Muscle of leg (tissue), 11 donors: ENCODE results near the gene SLC25A24. TPM values are rescaled to one million over a fixed set of nuclear protein-coding genes. Genes with fewer than 3 reads are reported as not detected.

ENCODE experiments used
- DNase-seq: peaks from one replicate; pipeline ENCODE4 v3.0.0; 2013
- H3K27ac ChIP-seq: one replicate; pipeline ENCODE4 v1.5.1; 2013; ENCODE audit warnings: mild to moderate bottlenecking, low read length, control low read depth
- H3K27me3 ChIP-seq: one replicate; pipeline ENCODE4 v1.6.1; 2013; ENCODE audit warnings: low read length; ENCODE audit not compliant: control insufficient read depth, insufficient read depth
- H3K36me3 ChIP-seq: one replicate; pipeline ENCODE4 v1.6.1; 2013; ENCODE audit warnings: low read length; ENCODE audit not compliant: control insufficient read depth, insufficient read depth
- H3K4me1 ChIP-seq: one replicate; pipeline ENCODE4 v1.6.1; 2013; ENCODE audit warnings: low read length; ENCODE audit not compliant: control insufficient read depth, insufficient read depth
- H3K4me3 ChIP-seq: one replicate; pipeline ENCODE4 v1.5.1; 2013; ENCODE audit warnings: low read length, control low read depth
- H3K9me3 ChIP-seq: replicated peaks from 2 replicates; pipeline ENCODE4 v1.6.1; 2013; ENCODE audit warnings: low read depth, low read length; ENCODE audit not compliant: control insufficient read depth
- WGBS: methylation state at CpG from one replicate; pipeline ENCODE4 v1.1.5; 2013; ENCODE audit warnings: missing lambda C conversion rate; ENCODE audit not compliant: insufficient coverage; 5-methylcytosine and 5-hydroxymethylcytosine counted together
- polyA plus RNA-seq, 8 donors: library from polyadenylated mRNA; unstranded; fragments of 120-200 nt; gene quantifications; one replicate each; pipeline versions ENCODE4 v1.2.1 to v1.2.3, GENCODE V29; 2013; ENCODE audit warnings: inconsistent platforms in 1 of 8, low replicate concordance in 1 of 8; ENCODE audit not compliant: insufficient read length in 8 of 8, insufficient read depth in 1 of 8
- total RNA-seq: library from RNA; stranded (reverse); fragments of 120-200 nt; gene quantifications from one replicate; pipeline ENCODE4 v1.2.4, GENCODE V29; 2013

The SLC25A24 gene
- total and polyA plus RNA-seq, 9 donors = 33.9 to 45.2 (median 38.9) TPM

DNA sequence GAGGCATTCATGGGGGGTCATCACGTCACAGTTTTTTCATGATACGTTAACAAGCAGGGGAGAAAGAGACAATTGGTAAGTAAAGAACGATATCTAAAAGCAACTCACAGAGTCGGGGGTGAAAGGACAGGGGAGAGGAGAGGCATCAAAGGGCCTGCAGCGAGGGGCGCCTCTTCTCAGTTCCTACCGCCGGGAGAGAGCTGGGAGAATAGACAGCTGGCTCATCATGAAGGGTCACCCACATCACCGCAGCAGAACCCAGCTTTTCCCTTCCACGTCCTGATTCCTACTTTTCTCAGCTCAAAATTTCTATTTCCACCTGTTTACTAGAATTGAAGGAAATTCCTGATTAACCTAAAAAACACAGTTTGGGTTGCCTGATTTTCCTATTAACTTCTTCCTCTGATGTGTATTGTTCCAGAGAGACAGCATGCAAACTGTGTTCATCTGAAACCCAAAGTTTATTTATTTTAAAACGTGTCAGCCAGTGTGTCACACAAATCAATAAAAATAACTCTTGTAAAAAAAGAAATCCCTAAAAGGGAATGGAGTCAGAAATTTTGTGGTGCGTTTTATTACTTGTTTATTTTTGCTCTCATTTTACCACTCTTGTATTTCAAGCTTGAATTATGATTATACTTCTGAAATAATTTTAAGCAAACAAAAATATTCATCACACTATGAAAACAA is 75.4 kb downstream of the SLC25A24 start:
- DNase-seq = no peak
- Histone ChIP-seq H3K27ac (no peak overlapping the region), H3K4me1 (peaks cover 12% of the 10 kb centered on the region), H3K36me3 (no peaks in the 10 kb centered on the region), H3K27me3 (peaks cover 6% of the 10 kb centered on the region), H3K4me3 (no peak overlapping the region), H3K9me3 (no peaks in the 10 kb centered on the region)
- WGBS = 62% methylated on average over 4 of the region's 12 CpGs

GRCh38 chr1:108124023-108124422 is 76.1 kb downstream of the SLC25A24 start:
- Histone ChIP-seq H3K4me3 (no peak overlapping the region), H3K27ac (no peak overlapping the region), H3K36me3 (no peaks in the 10 kb centered on the region), H3K27me3 (peaks cover 6% of the 10 kb centered on the region), H3K4me1 (peaks cover 12% of the 10 kb centered on the region), H3K9me3 (no peaks in the 10 kb centered on the region)
- 100% methylated on average over 1 of the region's 1 CpG for WGBS
- no peak for DNase-seq

DNA sequence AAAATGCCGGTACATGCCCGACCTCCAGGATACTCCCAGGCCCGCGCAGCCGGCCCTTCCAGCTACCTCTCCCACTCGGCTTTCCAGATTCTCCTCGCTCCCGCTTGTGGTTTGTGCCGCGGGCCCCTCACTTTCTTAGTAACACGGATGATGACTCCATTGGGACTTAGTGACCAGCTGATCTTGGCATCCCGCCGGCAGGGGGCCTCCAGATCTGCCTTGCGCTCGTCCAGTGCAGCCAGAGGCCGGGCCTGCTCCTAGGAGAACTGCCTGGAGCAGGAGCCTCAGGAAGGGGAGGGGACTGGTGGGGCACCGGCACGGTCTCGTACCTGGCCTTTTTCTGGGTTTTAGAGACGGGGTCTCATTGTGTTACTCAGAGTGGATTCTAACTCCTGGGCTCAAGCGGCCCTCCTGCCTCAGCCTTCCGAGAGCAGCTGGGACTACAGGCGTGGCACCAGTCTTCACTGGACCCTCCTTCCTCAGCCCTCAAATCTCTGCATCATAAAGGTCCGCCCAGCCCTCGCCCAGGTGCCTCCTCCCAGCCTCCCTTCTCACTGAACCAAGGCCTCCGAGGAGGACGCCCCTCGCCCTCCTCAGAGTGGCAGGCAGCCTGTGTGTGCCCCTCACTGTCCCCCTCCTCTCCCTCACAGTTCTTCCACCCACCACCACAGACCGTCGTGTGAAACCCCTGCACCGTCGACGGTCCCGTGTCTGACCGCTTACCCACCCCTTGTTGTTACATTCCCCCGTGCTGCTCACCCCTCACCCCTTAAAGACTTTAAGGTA is 78.6 kb downstream of the SLC25A24 start:
- Histone ChIP-seq H3K27ac (no peak overlapping the region), H3K4me3 (no peak overlapping the region), H3K9me3 (no peaks in the 10 kb centered on the region), H3K27me3 (peaks cover 6% of the 10 kb centered on the region), H3K36me3 (no peaks in the 10 kb centered on the region), H3K4me1 (peaks cover 14% of the 10 kb centered on the region)
- WGBS = 38% methylated on average over 36 of the region's 36 CpGs
- DNase-seq = peak; percentile 42

DNA sequence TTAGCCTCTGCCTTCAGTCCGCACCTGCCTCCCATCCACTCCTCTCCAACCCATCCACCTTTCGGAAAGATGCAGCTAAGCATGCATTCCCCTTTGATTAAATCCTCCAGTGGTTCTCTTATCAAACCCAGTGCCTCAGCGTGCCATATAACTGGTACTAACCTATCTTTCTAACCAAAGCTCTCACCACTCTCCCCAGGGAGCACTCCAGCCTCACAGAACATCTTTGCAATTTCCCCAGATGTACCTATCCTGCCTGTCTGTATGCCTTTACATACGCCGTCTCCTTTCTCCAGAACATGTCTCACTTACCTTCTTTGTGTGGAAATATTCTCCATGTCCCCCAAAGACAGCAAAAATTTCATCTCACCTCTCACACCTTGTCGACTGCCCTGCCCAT is 80.0 kb downstream of the SLC25A24 start:
- Histone ChIP-seq H3K36me3 (no peaks in the 10 kb centered on the region), H3K9me3 (no peaks in the 10 kb centered on the region), H3K27me3 (peaks cover 6% of the 10 kb centered on the region), H3K4me1 (peaks cover 14% of the 10 kb centered on the region), H3K27ac (no peak overlapping the region), H3K4me3 (no peak overlapping the region)
- DNase-seq = no peak
- WGBS = 80% methylated on average over 6 of the region's 6 CpGs

DNA sequence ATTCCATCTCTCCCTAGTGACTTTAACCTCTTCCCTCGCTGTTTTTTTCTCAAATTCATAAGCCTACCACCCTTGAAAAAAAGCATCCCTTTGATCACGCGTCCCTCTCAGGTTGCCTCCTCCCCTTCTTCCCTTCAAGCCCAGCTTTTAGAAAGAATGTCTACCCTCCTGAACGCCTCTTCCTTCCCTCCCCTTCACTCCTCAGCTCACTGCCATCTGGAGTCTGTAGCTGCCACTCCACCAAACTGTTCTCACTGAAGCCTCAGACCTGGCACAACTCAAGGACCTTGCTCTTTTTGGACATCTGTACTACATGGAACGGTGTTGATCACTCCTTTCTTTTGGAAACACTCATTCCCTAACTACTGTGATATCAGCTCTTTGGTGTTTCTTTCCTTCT is 80.6 kb downstream of the SLC25A24 start:
- H3K36me3 ChIP-seq = no peaks in the 10 kb centered on the region
- H3K27me3 ChIP-seq = peaks cover 6% of the 10 kb centered on the region
- H3K4me3 ChIP-seq = no peak overlapping the region
- WGBS = 40% methylated on average over 4 of the region's 5 CpGs
- DNase-seq = no peak
- no peaks in the 10 kb centered on the region for H3K9me3 ChIP-seq
- no peak overlapping the region for H3K27ac ChIP-seq
- peaks cover 14% of the 10 kb centered on the region for H3K4me1 ChIP-seq

GRCh38 chr1:108117945-108118902 is 81.9 kb downstream of the SLC25A24 start:
- Histone ChIP-seq H3K4me1 (peaks cover 12% of the 10 kb centered on the region), H3K4me3 (no peak overlapping the region), H3K27me3 (peaks cover 6% of the 10 kb centered on the region), H3K9me3 (no peaks in the 10 kb centered on the region), H3K36me3 (no peaks in the 10 kb centered on the region), H3K27ac (no peak overlapping the region)
- 100% methylated on average over 3 of the region's 5 CpGs for WGBS
- no peak for DNase-seq

DNA sequence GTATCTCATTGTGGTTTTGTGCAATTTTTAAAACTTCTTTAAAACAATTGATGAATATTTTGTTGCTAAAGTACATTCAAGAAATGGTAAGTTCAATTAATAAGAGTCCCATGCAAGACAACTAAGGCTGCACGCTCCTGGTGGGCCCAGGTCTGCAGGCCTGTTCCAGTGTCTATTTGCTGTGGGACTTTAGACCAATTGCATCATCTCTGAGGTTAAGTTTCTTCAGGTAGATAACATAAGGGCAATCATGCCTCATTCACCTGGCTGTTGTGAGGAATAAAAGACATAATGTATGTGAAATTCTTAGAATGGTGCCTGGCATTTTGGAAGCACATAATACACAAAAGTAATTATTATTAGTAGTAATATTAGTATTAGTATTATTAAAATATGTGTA is 82.9 kb downstream of the SLC25A24 start:
- Histone ChIP-seq H3K4me3 (no peak overlapping the region), H3K36me3 (no peaks in the 10 kb centered on the region), H3K4me1 (peaks cover 11% of the 10 kb centered on the region), H3K27me3 (peaks cover 4% of the 10 kb centered on the region), H3K9me3 (no peaks in the 10 kb centered on the region), H3K27ac (no peak overlapping the region)
- no peak for DNase-seq
- 100% methylated on average over 1 of the region's 1 CpG for WGBS

DNA sequence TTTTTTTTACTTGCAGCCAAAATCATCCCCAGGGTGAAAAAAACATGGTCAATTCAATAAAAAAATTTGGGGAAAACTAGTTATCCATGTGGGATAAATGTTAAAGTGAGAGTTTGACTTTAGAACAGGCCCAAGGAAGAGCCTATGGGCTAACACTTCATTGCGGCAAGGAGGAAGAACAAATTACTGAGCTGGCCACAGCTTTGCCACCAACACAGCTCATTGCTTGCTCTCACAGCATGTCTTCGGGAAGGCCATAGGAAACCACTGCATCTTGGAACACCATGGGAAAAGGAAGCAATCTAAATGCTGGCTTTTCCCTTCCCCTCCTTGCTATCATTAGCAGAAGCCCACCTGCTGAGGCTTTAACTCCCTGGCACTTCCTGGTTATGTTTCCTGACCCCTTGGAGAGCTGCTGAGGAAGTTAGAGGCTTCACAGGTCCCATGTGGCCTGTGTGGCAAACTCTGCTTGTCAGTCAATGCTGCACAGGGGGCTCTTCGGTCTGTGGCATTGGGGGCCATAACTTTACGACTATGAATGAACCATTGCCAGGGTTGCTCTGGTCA is 86.0 kb downstream of the SLC25A24 start:
- H3K9me3 ChIP-seq = no peaks in the 10 kb centered on the region
- H3K4me1 ChIP-seq = peaks cover 2% of the 10 kb centered on the region
- H3K27me3 ChIP-seq = no peaks in the 10 kb centered on the region
- H3K4me3 ChIP-seq = no peak overlapping the region
- DNase-seq = no peak
- no peak overlapping the region for H3K27ac ChIP-seq
- WGBS = 74% methylated on average over 4 of the region's 4 CpGs
- H3K36me3 ChIP-seq = no peaks in the 10 kb centered on the region

GRCh38 chr1:108113496-108113895 is 86.6 kb downstream of the SLC25A24 start:
- Histone ChIP-seq H3K9me3 (no peaks in the 10 kb centered on the region), H3K4me1 (peaks cover 2% of the 10 kb centered on the region), H3K27ac (no peak overlapping the region), H3K36me3 (no peaks in the 10 kb centered on the region), H3K4me3 (no peak overlapping the region), H3K27me3 (no peaks in the 10 kb centered on the region)
- WGBS = 73% methylated on average over 3 of the region's 3 CpGs
- DNase-seq = no peak
